Naive thymus-derived CD8-positive, alpha-beta T cell (primary cell): ENCODE data around the gene NMB. TPM values are rescaled to one million over a fixed set of nuclear protein-coding genes. Genes with fewer than 3 reads are reported as not detected.
"Not testable (repeated sequence)": the region's sequence is repeated elsewhere in the genome, so short reads cannot be mapped to it uniquely, and the experiment has no call there.

Experiments used
- ATAC-seq, 2 donors: fragments of 150-1000 bp; cut with Tn5 transposase in 1 of 2; sonication (Bioruptor Pico), chemical (Tn5 transposase) in 1 of 2; 1 replicate in 1 of 2; 2 replicates in 1 of 2; pipeline ENCODE4 v1.10.0; 2021; ENCODE audit warnings: mild to moderate bottlenecking in 2 of 2, moderate library complexity in 2 of 2
- POLR2A ChIA-PET: fragments of 350-600 bp; sonication (Branson Sonifier 250); formaldehyde crosslinking; loops from one replicate; lab custom pipeline; 2021; ENCODE audit warnings: antibody characterized with exemption; lab: Charles Lee
- DNase-seq, 10 donors: peaks; one replicate each; pipeline versions ENCODE4 v3.0.0 to v3.0.0-alpha.2; 2020 to 2022
- H3K27ac Mint-ChIP-seq, 10 donors: one replicate each; pipeline ENCODE4 v1.8.0; 2020 to 2022; ENCODE audit warnings: mild to moderate bottlenecking in 10 of 10, mixed read lengths in 10 of 10, moderate library complexity in 4 of 10, inconsistent platforms in 1 of 10
- H3K27me3 Mint-ChIP-seq, 5 donors: one replicate each; pipeline ENCODE4 v1.8.0; 2021 to 2022; ENCODE audit warnings: mixed read lengths in 5 of 5
- H3K36me3 Mint-ChIP-seq, 3 donors: one replicate each; pipeline ENCODE4 v1.8.0; 2020 to 2022; ENCODE audit warnings: mixed read lengths in 3 of 3, mild to moderate bottlenecking in 2 of 3, inconsistent platforms in 1 of 3
- H3K4me1 Mint-ChIP-seq, 4 donors: one replicate each; pipeline ENCODE4 v1.8.0; 2021 to 2022; ENCODE audit warnings: mixed read lengths in 4 of 4
- H3K4me3 Mint-ChIP-seq, 10 donors: one replicate each; pipeline ENCODE4 v1.8.0; 2020 to 2022; ENCODE audit warnings: mild to moderate bottlenecking in 10 of 10, mixed read lengths in 10 of 10, moderate library complexity in 6 of 10, inconsistent platforms in 1 of 10
- H3K9me3 Mint-ChIP-seq, 9 donors: one replicate each; pipeline ENCODE4 v1.8.0; 2020 to 2022; ENCODE audit warnings: mixed read lengths in 9 of 9, mild to moderate bottlenecking in 3 of 9, inconsistent platforms in 1 of 9, moderate library complexity in 1 of 9
- polyA plus RNA-seq, 3 donors: library from polyadenylated mRNA; unstranded; fragments of 300-500 nt; fragmentation: Illumina TruSeq; gene quantifications; one replicate each; pipeline ENCODE4 v1.2.3, GENCODE V29; 2021
- total RNA-seq, 8 experiments: library from RNA in 2 of 8; stranded (reverse) in 2 of 8; gene quantifications; one replicate each; pipeline ENCODE4 v1.2.3 and lab custom pipeline; 2021 to 2026

Gene NMB, protein sequence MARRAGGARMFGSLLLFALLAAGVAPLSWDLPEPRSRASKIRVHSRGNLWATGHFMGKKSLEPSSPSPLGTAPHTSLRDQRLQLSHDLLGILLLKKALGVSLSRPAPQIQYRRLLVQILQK
- total RNA-seq = 1 to 10 TPM; 1.6 to 2.1 TPM
- polyA plus RNA-seq = 1 to 10 TPM; 1.9 to 5.7 (median 3.3) TPM
- 0.49 to 4.6 (median 1.7) reads per million in 6 experiments for total RNA-seq (lab: John Stamatoyannopoulos, UW)

DNA sequence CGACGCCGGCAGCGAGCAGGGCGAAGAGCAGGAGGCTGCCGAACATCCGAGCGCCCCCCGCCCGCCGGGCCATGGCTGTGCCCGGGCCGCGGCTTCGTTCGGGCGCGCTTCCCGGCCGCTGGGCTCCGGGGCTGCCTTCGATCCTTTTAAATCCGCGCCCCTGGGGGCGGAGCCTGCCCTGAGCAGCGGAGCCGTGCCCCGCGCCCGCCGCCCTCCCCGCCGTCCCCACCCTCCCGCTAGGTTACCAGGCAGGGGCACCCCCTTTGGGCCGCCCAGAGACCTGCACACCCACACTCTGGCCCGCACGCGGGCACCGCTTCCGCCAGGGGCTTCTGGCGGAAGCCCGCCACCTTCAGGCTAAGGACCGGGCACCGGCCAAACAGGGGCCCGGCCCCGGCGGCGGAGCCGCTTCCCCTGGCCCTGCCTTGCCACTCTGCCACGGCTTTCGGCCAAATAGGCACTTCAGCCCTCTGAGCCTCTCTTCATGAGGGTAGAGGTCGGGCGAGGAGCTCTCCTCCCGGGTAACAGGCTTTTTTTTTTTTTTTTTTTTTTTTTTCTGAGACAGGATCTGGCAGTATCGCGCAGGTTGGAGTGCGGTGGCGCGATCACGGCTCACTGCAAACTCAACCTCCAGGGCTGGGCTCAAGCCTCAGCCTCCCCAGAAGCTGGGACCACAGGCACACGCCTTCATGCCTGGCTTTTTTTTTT is at the start of gene NMB:
TSS of gene NMB (minus strand) at position 120 of the 708 bp plus-strand sequence. CDS start at position 73, 47 bp downstream.
- POLR2A ChIA-PET = interaction anchor here (0.5 to 8.6 kb wide), 22 partner anchors 10 to 943 kb away, joined by 3 to 127 read pairs (median 4); partner anchors contain the start of gene SEC11A
- ATAC-seq (peak; percentile 72 to 73), DNase-seq (peak; percentile 74 to 91 (median 84))
- Mint-ChIP-seq H3K9me3 (no peaks in the 10 kb centered on the region), H3K27me3 (no peaks in the 10 kb centered on the region), H3K27ac (peak within 1 kb of the TSS; percentile 53 to 89 (median 75)), H3K4me1 (peaks cover 10 to 39% (median 32%) of the 10 kb centered on the region in 4 donors), H3K4me3 (peak within 1 kb of the TSS; percentile 64 to 88 (median 82)), H3K36me3 (no peaks in the 10 kb centered on the region)

DNA sequence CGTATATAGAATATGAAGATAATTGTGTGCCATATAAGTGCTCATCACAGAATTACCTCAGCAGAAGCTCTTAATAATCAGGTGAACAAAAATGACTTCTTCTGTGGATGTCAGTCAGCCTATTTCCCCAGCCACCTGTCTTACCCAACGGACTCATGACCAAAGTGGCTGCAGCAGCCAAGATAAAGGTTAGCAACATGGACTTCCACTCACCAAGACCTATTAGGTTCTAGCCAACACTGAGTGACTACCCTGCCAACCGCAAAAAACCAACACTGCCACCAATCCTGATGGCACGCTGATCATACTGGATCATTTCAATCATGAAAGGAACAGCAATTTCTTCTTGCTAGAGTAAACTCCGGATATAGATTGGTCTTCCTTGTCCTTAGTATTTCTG is 45.8 kb upstream of the NMB start:
- Mint-ChIP-seq H3K27ac (peak overlapping the region in 5 of 10 donors; percentile 19 to 76 (median 30)), H3K27me3 (no peaks in the 10 kb centered on the region), H3K4me1 (peaks cover 24 to 73% (median 70%) of the 10 kb centered on the region in 4 donors)

DNA sequence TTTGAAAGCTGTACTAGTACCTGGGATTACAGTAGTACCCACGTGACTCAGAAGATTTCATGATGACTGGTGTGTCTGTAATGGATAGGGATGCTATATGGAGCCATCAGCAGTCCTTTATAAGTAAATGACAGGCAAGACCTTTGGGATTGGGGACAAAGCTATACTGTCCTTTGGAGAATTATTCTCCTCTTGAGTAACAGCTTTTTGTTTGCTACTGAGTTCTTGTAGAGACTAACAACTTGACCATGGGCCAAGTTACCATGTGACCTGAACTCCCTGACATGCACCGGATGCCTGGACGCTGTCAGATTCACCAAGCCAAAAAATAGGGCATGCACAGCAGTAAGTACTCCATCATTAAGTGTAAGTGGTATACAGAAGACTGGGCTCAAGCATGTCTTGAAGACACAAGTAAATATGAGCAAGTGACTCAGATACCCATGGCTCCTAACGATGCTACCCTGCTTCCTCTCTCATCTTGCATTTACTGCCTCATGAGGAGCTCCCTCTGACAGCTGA is 45.0 kb upstream of the NMB start:
- no peaks in the 10 kb centered on the region for H3K27me3 Mint-ChIP-seq
- ATAC-seq (no peak), DNase-seq (no peak)
- H3K4me3 Mint-ChIP-seq = peak overlapping the region in 1 of 10 donors; percentile 16
- POLR2A ChIA-PET = interaction anchor here (0.6 to 1.1 kb wide), 3 partner anchors 13 to 46 kb away, joined by 3 to 4 read pairs (median 3); partner anchors contain the start of gene SEC11A
- peaks cover 0 to 27% (median 0%) of the 10 kb centered on the region in 3 donors for H3K36me3 Mint-ChIP-seq
- peak overlapping the region in 8 of 10 donors; percentile 0 to 56 (median 18) for H3K27ac Mint-ChIP-seq
- H3K4me1 Mint-ChIP-seq = peaks cover 22 to 73% (median 70%) of the 10 kb centered on the region in 4 donors
- no peaks in the 10 kb centered on the region for H3K9me3 Mint-ChIP-seq

More for the DNA sequence above, 45.8 kb upstream of the NMB start:
- ATAC-seq = no peak
- DNase-seq = no peak
- H3K36me3 Mint-ChIP-seq = peaks cover 0 to 35% (median 0%) of the 10 kb centered on the region in 3 donors
- no peaks in the 10 kb centered on the region for H3K9me3 Mint-ChIP-seq
- POLR2A ChIA-PET = interaction anchor here (1.1 kb wide), 1 partner anchor 12 kb away, joined by 4 read pairs; the partner anchor contains the start of gene SEC11A
- H3K4me3 Mint-ChIP-seq = no peak overlapping the region

DNA sequence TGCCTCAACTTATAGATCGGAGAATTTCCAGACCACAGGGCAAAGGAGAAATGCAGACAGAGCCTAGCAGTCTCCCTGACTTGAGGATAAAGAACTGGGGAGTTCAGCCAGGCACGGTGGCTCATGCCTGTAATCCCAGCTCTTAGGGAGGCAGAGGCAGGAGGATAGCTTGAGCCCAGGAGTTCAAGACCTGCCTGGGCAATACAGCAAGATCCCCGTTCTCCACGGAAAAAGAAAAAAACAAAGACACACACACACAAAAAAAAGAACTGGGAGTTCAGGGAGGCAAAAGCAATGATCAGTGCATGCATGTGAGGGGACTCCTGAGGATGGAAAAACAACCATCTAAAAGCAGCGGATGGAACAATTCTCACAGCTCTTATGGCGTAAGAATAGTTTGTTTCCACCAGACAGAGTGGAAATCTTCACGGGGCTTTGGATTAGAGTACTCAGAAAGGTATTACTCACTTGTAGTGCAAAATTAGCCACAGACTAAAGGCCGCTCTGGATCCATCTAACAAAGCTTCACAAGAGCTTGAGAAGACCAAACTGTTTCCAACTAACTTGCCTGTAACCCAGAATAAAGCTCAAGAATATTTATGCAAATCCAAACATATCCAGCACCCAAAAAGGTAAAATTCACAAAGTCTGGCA is 41.7 kb upstream of the NMB start:
- ATAC-seq = no peak
- no peaks in the 10 kb centered on the region for H3K9me3 Mint-ChIP-seq
- H3K27ac Mint-ChIP-seq = peak overlapping the region in 7 of 10 donors; percentile 6 to 61 (median 24)
- DNase-seq = no peak
- peaks cover 21 to 74% (median 69%) of the 10 kb centered on the region in 4 donors for H3K4me1 Mint-ChIP-seq
- POLR2A ChIA-PET = interaction anchor here (0.6 kb wide), 1 partner anchor 36 kb away, joined by 5 read pairs; no protein-coding TSS in a partner anchor
- no peaks in the 10 kb centered on the region for H3K27me3 Mint-ChIP-seq
- H3K4me3 Mint-ChIP-seq = peak overlapping the region in 5 of 10 donors; percentile 21 to 44 (median 39)
- peaks cover 0 to 19% (median 0%) of the 10 kb centered on the region in 3 donors for H3K36me3 Mint-ChIP-seq

DNA sequence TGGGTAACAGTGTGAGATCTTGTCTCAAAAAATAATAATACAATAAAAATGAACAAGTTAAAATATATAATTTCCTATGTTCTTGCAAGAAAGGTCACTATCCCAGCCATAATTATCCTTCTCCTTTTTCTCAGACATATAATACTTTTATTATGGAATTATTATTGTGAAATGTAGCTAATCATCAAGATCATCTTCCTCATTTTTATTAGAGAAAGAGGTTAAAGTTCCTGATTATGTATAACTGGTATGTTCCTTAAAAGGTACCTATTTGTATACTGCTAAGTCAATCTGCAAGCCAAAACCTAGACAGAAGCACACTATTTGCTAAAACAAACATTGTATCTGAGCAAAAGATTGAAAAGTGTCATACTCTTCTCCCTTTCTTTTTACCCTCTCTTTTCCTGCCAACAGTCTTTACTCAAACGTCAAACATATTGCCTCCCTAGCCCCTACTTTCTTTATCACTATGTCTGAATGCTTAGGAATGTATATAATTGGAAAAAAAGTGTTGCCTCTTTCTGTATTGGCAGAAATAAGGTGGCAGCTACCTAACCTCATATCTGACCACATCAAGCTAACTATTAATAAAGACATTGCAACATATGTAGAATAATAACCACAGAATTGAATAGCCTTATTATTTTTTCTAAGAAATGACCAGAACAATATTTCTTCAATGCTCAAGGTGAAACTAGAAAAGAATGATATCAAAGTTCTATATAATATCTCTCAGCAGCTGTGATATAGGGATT is 39.4 kb upstream of the NMB start:
- H3K27ac Mint-ChIP-seq = peak overlapping the region in 6 of 10 donors; percentile 1 to 54 (median 15)
- no peaks in the 10 kb centered on the region for H3K27me3 Mint-ChIP-seq
- peak overlapping the region in 2 of 10 donors; percentile 1 to 24 for H3K4me3 Mint-ChIP-seq
- ATAC-seq = no peak
- H3K36me3 Mint-ChIP-seq = peaks cover 0 to 11% (median 0%) of the 10 kb centered on the region in 3 donors
- H3K9me3 Mint-ChIP-seq = no peaks in the 10 kb centered on the region
- POLR2A ChIA-PET = interaction anchor here (1.1 kb wide), 1 partner anchor 19 kb away, joined by 6 read pairs; the partner anchor contains the start of gene SEC11A
- DNase-seq = no peak
- peaks cover 11 to 66% (median 55%) of the 10 kb centered on the region in 4 donors for H3K4me1 Mint-ChIP-seq

DNA sequence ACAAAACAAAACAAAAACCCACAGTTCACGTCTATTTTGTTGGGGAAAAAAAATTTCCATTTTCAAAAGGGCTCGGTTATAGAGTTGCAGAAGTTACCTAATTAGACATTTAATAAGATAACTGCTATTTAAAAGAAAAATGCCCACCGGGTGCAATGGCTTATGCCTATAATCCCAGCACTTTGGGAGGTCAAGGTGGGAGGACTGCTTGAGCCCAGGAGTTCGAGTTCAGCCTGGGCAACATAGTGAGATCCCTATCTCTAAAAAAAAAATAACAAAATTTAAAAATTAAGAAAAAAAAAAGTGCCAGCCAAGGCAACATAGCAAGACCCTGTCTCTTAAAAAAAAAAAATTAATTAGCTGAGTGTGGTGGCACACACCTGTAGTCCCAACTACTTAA is 38.8 kb upstream of the NMB start:
- Mint-ChIP-seq H3K27me3 (no peaks in the 10 kb centered on the region), H3K4me1 (peaks cover 11 to 71% (median 59%) of the 10 kb centered on the region in 4 donors), H3K27ac (peak overlapping the region in 1 of 10 donors; percentile 63), H3K9me3 (no peaks in the 10 kb centered on the region), H3K4me3 (no peak overlapping the region), H3K36me3 (peaks cover 0 to 14% (median 0%) of the 10 kb centered on the region in 3 donors)
- no peak for DNase-seq
- POLR2A ChIA-PET = interaction anchor here (1.1 kb wide), 1 partner anchor 19 kb away, joined by 6 read pairs; the partner anchor contains the start of gene SEC11A
- ATAC-seq = no peak

DNA sequence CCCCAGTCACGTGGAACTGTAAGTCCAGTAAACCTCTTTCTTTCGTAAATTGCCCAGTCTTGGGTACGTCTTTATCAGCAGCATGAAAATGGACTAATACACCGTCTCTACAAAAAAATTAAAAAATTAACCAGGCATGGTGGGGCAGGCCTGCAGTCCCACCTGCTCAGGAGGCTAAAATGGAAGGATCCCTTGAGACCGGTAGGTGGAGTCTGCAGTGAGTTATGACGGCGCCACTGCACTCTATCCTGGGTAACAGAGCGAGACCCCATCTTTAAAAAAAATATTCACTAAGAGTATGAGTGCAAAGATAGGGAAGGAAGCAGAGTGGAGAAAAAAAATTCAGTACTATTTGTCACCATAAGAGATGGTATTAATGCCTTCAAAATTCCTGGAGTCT is 32.3 kb upstream of the NMB start:
- POLR2A ChIA-PET = no interaction called here
- H3K27ac Mint-ChIP-seq = peak overlapping the region in 4 of 10 donors; percentile 33 to 73 (median 54)
- no peaks in the 10 kb centered on the region for H3K27me3 Mint-ChIP-seq

DNA sequence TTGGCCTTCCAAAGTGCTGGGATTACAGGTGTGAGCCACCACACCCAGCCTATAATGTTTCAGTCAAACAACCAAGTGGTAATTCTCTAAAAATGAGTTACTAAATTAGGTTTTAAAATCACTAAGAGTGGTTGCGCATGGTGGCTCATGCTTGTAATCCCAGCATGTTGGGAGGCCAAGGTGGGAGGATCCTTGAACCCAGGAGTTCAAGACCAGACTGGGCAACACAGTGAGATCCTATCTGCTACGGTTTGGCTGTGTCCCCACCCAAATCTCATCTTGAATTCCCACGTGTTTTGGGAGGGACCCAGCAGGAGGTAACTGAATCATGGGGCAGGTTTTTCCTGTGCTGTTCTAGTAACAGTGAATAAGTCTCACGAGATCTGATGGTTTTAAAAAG is 31.9 kb upstream of the NMB start:
- DNase-seq = no peak
- Mint-ChIP-seq H3K4me1 (peaks cover 5 to 42% (median 22%) of the 10 kb centered on the region in 4 donors), H3K9me3 (no peaks in the 10 kb centered on the region), H3K4me3 (no peak overlapping the region), H3K36me3 (peaks cover 0 to 51% (median 13%) of the 10 kb centered on the region in 3 donors), H3K27ac (peak overlapping the region in 2 of 10 donors; percentile 33 to 35), H3K27me3 (no peaks in the 10 kb centered on the region)
- POLR2A ChIA-PET = no interaction called here
- no peak for ATAC-seq

More for the DNA sequence above, 32.3 kb upstream of the NMB start:
- Mint-ChIP-seq H3K4me1 (peaks cover 5 to 41% (median 22%) of the 10 kb centered on the region in 4 donors), H3K36me3 (peaks cover 0 to 47% (median 13%) of the 10 kb centered on the region in 3 donors), H3K4me3 (no peak overlapping the region), H3K9me3 (no peaks in the 10 kb centered on the region)
- ATAC-seq (no peak), DNase-seq (no peak)

DNA sequence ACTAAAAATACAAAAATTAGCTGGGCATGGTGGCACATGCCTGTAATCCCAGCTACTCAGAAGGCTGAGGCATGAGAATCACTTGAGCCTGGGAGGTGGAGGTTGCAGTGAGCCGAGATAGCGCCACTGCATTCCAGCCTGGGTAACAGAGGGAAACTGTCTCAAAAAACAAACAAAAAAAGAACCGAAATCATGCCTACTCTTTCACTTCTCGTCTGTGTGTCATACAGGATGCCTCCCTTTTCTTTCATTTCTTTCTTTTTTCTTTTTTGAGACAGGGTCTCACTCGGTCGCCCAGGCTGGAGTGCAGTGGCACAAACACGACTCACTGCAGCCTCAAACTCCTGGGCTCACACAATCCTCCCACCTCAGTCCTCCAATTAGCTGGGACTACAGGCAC is 28.4 kb upstream of the NMB start:
- H3K9me3 Mint-ChIP-seq, DNase-seq, H3K27me3 Mint-ChIP-seq, H3K4me3 Mint-ChIP-seq, ATAC-seq: not testable (repeated sequence)
- peak overlapping the region in 4 of 10 donors; percentile 20 to 92 (median 52) for H3K27ac Mint-ChIP-seq
- peaks cover 5 to 32% (median 8%) of the 10 kb centered on the region in 4 donors for H3K4me1 Mint-ChIP-seq
- peaks cover 0 to 71% (median 10%) of the 10 kb centered on the region in 3 donors for H3K36me3 Mint-ChIP-seq
- POLR2A ChIA-PET = interaction anchor here (0.6 kb wide), 1 partner anchor 18 kb away, joined by 3 read pairs; no protein-coding TSS in a partner anchor

DNA sequence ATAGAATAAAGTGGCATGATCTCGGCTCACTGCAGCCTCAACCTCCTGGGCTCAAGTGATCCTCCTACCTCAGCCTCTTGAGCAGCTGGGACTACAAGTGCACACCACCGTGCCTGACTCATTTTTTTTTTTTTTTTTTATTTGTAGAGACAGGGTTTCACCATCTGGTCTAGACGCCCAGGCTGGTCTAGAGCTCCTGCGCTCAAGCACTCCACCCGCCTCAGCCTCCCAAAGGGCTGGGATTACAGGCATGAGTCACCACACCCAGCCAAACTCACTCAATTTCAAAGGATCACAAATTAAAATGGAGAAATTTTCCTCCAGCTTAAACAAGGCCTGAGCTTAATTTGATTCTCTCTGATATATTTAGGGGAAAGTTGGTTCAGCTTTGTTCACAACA is 27.3 kb upstream of the NMB start:
- POLR2A ChIA-PET = interaction anchor here (0.7 to 1.2 kb wide), 2 partner anchors 31 to 309 kb away, joined by 3 to 4 read pairs; partner anchors contain the start of gene WDR73
- Mint-ChIP-seq H3K4me1 (peaks cover 3 to 24% (median 4%) of the 10 kb centered on the region in 4 donors), H3K27me3 (no peaks in the 10 kb centered on the region), H3K4me3 (no peak overlapping the region), H3K36me3 (peaks cover 0 to 70% (median 8%) of the 10 kb centered on the region in 3 donors), H3K9me3 (no peaks in the 10 kb centered on the region), H3K27ac (peak overlapping the region in 5 of 10 donors; percentile 24 to 61 (median 48))
- DNase-seq = no peak
- no peak for ATAC-seq

DNA sequence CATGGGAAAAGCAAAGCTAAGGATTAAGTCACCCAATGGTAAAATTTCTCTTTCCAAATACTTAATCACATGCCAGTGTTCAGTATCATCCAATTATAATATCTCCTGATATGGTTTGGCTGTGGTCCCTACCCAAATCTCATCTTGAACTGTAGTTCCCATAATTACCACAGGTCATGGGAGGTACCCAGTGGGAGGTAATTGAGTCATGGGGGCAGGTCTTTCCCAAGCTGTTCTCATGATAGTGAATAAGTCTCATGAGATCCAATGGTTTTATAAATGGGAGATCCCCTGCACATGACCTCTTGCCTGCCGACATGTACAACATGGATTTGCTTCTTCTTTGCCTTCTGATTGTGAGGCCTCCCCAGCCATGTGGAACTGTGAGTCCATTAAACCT is 26.1 kb upstream of the NMB start:
- Mint-ChIP-seq H3K4me3 (no peak overlapping the region), H3K27me3 (no peaks in the 10 kb centered on the region), H3K36me3 (peaks cover 0 to 76% (median 7%) of the 10 kb centered on the region in 3 donors), H3K9me3 (no peaks in the 10 kb centered on the region), H3K4me1 (peaks cover 0 to 21% (median 2%) of the 10 kb centered on the region in 4 donors), H3K27ac (peak overlapping the region in 1 of 10 donors; percentile 27)
- POLR2A ChIA-PET = no interaction called here
- no peak for ATAC-seq
- DNase-seq = no peak
